UCSD-AML1 (cell line): Measurements from ENCODE around the gene FAM227B.
"Not testable (repeated sequence)": the region's sequence is repeated elsewhere in the genome, so short reads cannot be mapped to it uniquely, and the experiment has no call there.

ENCODE experiments used
- DNase-seq: peaks from one replicate; lab custom pipeline; 2025; ENCODE audit not compliant: unreplicated experiment; lab: John Stamatoyannopoulos, UW

The FAM227B gene, protein sequence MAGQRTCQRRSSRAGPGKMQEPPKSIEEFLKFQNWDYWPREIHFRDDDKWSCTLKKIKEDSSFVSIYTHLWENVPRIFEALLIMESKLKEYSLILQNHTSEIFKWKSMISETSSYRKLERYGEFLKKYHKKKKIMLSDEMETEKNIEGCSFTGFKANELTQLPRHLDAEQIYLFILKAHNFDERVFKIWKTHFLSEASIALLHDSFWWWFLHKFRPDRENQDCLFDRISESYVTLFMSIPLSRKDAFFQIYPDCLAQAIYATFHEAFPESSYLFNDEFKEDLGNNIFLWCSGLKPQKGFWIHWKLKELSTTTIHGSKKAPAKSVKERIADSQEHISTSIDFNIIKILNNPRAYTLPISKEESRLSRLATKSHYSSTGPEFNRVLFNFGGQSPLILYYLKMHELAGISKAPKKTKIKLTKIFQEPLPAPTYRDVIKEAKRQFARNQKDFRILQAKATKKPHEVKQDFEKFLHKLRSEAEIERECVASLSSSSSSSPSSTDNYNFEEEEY

DNA sequence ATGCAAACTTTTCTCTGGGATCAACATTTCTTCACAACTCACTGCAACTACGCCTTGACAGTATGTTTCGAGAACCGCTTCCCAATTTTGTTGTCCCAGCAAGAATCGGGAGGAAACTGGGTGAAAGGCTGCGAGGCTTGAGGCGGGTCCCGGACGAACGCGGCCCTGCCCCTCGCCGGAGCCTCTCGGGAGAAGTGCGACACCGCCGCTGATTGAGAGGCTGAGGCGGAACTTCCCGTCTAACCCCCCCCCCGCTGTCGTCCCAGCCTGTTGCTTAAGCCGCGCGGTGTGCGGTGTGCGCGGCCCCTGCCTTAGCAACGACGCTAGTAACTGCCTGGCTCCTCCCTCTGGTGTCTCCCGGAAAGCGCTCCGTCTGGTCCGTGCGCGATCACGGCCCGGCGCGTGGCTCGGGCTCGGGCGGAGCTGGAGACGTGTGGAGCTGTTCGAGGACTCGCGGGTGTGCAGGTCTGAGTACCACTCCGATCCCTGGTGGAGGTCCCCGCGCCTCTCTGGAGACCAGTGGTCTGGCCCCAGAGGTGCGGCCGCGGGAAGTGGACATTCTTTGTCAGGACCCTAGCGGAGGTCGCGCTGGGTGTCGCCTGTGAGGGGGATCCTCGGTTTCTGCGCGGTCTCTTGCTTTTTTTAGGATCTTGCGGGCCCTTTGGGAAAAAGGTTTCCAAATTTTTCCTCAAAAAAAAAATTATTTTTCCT, at the start of gene FAM227B, which contains the start of gene DTWD1:
TSS of gene FAM227B (minus strand) at position 161 of the 711 bp plus-strand sequence. CDS start 5,647 bp downstream, outside the sequence.
TSS of gene DTWD1 (plus strand) at position 391 of the 711 bp plus-strand sequence. CDS start 4,120 bp downstream, outside the sequence.
- peak; percentile 99 for DNase-seq

DNA sequence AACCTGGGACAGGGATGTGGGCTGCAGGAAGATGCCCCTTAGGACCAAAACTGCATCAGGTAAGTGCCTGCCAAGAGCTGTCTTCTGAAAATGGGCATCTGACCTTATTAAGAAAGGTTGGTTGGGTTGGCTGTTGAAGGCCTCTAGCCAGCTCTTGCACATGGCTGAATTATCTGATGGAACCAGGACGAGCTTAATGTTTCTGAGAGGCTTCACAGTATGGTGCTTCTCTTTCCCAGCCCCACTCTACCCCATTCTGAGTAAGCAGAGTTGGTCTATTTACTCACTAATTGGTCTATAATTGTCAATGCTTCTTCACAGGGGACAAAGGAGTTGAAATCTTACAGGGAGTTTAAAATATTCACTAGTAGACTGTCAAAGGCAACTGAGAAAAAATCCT, 48.7 kb upstream of the FAM227B start:
- DNase-seq: no peak

DNA sequence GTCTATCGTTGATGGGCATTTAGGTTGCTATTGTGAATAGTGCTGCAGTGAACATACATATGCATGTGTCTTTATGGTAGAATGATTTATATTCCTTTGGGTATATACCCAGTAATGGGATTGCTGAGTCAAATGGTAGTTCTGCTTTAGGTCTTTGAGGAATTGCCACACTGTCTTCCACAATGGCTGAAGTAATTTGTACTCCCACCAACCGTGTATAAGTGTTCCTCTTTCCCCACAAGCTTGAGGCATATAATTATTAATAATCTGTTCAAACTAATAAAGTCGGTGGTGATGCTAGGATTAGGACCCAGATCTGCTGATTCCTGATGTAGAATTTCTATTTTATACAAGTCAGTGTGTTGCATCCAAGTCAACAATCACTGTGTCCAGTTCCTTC, 45.9 kb upstream of the FAM227B start:
- not testable (repeated sequence) for DNase-seq

DNA sequence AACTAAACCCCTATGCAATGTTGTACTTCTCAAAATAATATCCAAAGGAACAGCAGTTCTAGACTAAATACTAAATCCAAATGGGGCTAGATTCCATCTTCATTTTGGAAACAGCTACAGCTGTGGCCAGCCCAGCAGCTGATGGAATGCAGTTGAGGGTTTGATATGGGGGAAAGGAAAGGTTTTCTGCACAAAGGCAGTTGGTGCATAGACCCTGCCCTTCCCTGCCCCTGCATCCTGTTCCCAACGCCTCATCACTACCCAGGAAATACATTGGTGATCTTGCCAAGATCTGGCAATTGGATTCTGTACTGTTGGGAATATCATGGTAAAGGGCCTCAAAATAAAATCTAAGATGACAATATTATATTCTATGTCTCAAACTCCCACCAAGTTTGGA, 44.1 kb upstream of the FAM227B start:
- DNase-seq: no peak

DNA sequence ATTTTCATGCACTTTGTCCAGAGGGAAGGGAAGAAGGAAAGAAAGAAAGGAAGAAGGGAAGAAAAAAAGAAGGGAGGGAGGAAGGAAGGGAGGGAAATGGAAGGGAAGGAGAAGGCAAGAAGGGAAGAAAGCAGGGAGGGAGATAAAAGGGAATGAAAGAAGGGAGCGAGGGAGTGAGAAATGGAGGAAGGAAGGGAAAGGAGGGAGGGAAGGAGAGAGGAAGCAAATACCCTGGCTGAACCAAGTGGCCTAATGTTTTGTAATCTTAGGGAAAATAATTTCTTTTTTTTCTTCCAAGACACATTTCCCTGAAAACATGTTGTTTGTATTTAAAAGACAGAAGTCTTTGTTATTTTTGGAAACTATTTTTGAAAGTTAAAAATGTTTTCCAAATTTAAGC, 36.1 kb upstream of the FAM227B start:
- no peak for DNase-seq

DNA sequence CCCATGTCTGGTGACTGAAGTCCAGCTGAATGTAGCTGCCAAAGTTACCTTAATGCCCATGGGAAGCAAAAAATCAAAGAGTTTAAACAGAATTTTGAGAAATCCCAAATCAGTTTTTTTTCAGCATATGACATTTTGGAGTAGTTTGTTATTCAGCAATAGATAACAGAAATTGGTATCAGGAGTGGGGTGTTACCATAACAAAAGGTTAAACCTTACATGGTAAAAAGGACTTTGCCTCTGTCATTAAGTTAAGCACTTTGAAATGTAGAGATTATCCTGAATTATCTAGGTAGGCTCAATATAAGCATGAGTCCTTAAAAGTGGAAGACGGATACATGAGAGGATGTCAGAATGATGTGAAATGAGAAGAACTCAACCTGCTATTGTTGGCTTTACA, 32.3 kb upstream of the FAM227B start:
- DNase-seq: no peak

DNA sequence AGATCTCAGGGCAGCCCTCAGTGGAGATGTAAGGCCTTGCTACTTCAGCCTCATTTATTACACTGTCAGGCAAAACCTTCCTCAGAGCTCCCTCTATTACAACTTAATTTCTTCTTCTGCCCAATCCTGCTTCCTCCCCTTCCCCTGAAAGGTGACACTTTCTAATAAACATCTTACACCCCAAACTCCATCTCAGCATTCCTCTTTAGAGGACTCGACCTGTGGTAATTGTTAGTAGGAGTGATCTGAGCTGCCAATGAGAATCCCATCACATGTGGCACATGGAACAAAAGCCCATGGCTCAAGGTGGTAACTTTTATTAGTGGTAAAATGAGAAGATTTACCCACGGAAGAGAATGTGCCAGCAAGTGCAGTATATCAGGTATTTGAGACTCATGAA, 30.1 kb upstream of the FAM227B start:
- DNase-seq: no peak

DNA sequence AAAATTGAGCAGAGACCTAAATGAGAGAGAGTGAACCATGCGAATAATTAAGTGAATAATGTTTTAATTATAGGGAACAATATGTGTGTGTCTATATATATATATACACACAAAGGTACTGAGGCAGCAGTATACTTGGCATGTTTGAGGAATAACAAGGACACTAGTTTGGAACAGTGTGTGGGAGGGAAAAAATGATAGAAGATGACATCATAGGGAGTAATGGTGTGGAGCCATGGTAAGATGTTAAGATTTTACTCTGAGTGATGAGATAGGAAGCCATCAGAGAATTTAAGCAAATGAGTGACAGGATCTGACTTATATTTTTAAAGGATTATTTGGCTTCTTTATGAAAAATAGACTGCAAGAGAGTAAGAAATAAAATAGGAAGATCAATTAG, 29.4 kb upstream of the FAM227B start:
- no peak for DNase-seq

DNA sequence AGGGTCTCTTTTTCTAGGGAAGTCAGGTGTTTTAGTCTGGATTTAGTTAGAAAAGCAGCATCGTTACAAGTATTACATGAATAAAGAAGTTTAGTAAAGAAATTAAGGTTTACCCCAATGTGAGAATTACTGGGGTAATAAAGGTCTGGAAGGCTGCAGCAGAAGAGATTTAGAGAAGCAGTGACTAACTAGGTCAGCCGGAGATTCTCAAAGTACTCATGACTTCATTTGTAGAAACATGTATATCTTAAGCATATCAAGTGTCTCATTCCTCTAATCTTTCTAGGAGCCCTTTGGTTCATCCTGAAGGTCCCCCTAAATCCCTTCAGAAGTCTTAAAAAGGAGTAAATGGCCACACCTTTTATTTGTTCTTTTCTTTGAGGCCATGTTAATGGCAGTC, 26.3 kb upstream of the FAM227B start:
- DNase-seq: no peak

DNA sequence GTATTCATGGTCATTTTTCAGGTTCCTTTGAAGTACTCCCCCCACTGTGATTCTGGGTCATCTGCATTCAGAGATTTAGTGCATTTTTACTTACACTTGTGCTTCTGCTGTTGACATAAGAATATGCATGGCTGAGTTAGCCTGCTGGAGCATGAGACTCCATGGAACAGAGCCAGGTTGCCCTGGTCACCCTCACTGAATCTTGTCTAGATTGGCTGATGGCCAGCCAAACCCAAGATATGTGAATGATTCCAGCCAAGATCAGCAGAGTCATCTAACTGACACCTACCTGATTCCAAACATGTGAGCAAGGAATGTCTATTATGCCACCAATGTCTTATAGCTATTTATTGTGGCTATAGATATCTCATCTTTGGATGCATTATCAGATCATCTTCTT, 25.3 kb upstream of the FAM227B start:
- no peak for DNase-seq

DNA sequence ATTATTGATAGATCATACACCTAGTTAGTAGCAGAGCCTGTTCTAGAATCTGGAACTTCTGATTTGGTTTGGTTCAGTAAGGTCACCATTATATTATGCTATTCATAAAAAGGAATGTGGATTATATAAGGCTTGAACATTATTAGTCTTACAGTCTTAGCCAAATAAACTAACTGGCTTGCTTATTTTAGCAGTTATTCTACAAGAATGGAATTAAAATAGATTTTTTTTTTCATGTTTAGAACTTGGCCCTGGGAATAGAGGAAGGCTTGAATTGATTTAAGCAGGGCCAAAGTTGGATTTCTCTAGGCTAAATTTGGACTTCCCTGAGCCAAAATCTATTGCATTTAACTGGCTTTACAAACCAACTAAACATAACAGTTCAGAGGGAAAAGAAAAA, 24.7 kb upstream of the FAM227B start:
- DNase-seq: no peak

DNA sequence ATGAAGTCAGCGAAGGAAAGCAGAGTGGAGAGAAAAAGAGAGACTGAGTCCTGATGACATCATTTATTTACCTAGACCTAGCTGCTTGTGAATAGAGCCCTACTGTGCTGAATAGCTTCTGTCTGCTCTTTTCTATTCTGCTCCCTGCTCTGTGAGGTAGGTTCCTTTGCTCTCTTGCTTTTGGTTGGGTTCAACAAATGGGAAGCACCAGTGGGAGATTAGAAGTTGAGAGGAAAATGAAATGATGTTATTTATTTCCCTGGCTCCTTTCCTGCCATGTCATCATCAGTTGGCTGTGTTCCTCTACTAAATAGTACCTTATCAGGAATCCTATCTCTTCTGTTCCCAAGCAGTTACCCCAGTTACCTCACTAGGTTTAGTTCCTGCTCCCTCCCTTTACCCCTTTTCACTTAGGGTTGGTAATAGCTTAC, 23.8 kb upstream of the FAM227B start:
- no peak for DNase-seq

DNA sequence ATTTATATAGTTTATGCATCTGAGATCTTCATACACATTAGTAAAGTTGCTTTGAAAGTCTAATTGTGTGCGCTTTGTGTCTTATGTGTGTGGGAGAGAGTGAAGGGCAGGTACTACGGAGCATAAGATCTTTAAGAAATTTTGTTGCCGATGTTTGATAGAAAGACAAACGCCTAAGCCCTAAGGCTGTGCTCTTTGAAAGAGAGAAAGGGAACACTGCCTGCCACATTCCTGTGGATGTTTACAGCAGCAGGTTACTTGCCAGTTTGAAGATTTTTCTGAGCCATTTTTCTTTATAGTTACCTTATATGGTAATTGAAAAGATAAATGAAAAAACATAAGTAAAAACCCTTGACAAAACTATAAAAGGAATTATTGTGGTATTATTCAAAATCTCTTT, 17.2 kb upstream of the FAM227B start:
- no peak for DNase-seq

DNA sequence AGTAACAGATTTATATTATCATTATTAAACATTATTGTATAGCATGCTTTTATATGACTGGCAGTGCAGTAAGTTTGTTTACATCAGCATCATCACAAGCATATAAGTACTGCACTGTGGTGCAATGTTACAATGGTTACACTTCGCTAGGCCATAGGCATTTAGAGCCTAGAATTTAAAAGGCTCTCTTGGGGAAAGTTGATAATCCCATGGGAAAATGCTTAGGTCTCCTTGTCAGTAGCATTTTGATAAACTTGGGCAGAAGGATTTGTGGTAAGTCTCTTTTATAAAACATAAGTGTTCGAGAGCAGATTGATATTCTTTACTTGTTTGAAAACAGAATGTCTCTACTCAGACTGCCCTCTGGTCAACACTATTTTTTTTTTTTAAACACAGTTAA, 7.8 kb upstream of the FAM227B start:
- DNase-seq: no peak

DNA sequence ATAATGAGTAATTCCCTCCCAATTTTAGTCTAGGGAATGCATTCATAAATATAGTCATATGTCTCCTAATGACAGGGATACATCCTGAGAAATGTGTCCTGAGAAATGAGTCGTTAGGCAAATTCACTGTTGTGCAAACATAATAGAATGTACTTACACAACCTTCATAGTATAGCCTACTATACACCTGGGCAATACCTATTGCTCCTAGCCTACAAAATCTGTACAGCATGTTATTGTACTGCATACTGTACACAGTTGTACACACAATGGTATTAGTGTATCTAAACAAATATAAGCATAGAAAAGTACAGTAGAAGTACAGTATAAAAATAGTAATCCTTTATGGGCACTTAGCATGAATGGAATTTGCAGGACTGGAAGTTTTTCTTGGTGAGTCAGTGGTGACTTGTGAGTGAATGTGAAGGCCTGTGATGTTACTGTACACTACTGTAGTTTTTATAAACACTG, 6.8 kb upstream of the FAM227B start:
- DNase-seq: no peak

DNA sequence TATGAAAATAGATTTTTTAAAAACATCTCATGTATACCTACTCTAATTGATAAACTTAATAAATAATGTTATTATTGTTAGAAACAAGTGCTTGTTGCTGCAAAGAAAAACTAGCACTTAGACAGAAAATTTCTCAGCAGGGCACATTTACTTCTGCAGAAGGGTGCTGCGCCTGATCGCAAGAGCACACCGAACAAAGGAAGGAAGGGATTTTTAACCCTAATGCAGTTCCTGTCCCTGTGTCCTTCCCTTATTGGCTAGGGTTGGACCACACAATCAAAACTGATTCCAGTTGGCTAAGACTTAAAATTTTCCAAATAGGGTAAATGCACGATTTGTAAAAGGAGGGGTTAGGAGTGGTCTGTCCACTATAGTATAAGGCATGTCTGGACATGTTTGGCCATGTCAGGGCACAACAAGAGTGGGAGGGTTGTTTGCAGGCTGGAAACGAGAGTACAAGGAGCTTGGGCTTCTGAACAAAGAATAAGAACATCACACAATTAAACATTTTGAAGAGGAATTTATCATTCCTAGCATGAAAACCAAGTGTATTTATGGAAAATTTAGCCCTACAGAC, 4.9 kb upstream of the FAM227B start:
- DNase-seq: no peak

DNA sequence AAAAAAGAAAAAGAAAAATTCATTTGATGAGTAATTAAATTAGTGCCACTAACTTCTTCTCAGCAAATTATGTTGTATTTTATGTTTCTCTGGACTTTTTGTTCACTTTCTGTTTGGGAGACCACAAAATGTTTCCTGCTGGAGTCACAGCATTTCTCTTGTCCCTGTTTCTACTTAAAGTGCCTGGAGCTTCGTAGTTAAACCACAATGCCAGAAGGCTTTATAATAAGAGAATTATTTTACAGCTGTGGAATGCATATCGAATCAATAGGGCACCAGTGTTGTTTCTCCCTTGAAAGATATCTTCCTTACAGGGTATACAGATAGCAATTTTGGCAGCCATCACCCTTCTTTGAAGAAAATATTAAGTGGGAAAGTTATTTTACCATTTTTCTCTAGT, 3.4 kb upstream of the FAM227B start:
- no peak for DNase-seq

DNA sequence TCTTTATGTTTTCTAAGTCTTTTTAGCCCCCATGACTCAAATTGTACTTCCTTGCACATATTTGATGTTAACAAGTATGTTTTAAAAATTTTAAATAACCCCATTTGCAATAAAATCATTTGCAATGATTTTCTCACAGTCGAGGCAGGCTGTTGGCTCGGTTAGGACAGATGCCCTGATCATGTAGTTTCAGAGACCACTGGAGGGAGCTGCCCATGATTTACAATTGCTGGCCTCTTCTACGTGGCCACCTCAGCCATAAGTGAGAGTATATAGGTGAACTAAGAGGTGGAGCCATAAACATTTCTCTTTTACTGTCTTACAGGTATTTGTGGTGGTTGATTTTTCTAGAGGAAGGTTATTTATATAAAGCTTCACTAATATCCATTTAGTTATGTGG, 1.9 kb upstream of the FAM227B start:
- DNase-seq: no peak

DNA sequence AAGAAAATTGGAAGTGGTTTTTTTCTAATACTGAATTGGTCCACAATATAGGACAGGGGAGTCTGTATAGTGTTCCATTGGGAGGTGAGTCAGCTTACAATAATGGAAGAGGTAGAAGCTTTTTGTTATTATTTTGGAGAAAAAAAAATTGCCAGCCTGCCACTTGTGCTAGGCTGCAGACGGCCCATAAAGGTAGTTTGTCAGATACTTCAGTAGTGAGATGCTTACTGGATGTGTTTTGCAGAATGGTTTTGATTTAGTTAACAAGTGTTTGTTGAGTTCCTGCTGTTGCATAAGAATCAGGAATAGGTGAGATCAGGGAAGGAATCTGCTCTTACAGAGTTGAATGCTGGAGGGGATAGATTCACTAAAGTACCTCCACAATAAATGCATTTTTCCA, 1.3 kb upstream of the FAM227B start:
- no peak for DNase-seq

DNA sequence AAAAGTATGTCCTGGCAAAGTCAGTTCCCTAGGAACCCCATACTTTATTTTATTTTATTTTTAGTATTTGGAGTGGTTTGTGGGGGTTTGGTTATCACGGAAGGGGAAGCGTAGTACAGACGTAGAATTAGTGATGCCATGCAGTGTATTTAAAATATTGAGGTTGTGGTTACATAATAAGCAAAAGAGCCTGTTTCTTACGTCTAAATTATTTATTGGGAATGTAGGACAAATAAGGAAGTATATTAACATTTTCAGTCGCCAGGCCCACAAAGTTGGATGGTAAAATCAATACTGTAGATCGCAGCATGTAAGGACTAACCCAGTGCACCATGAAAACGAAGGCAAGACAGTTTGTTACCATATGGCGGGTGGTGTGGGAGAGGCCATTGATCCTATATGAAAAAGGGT, 788 bp upstream of the FAM227B start:
- no peak for DNase-seq

DNA sequence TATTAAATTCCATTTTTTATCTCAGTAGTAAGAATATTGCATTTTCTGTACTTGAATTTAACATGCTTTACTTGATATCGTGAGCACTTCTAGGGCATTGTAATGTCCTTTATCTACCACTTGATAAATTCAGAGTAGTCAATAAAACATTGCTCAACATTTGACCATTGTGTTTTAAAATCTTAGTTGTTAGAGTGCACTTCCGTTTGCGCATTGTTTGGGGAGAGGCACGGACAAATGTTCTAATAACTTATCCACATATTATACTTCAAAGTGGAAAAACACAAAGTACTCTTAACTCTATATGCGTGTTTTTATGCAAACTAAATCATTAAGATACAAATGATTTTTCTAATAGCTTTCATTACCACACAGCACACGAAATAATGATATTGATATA, 419 bp downstream of the FAM227B start:
- no peak for DNase-seq

DNA sequence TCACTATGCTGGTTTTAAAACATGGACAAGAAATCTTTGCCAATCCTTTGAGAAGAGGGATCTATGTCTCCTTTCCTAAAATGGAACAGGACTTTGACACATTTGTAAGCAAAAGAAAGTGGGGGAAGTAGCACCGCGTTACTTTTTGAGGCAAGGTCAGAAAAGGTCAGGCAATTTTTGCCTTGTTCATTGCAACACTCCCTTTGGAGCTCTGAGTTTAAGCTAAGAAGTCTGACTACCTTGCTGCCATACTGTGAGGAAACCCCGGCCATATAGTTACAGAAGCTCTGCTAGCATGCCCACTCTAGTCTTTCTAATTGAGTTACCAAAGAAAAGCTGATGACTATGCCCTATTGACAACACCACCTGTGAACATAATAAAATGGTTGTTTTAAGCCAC, 1.4 kb downstream of the FAM227B start:
- no peak for DNase-seq
